Hematopoietic multipotent progenitor cell treated with erythropoietin and hydrocortisone succinate and interleukin-3 and kit ligand, for 15 days (in vitro differentiated cells): ENCODE results near the gene ADI1.
"Not testable (repeated sequence)": the region's sequence is repeated elsewhere in the genome, so short reads cannot be mapped to it uniquely, and the experiment has no call there.

ENCODE experiments used
- DNase-seq: peaks from one replicate; pipeline ENCODE4 v3.0.0-alpha.2; 2015; ENCODE audit warnings: low spot score

Gene ADI1

DNA sequence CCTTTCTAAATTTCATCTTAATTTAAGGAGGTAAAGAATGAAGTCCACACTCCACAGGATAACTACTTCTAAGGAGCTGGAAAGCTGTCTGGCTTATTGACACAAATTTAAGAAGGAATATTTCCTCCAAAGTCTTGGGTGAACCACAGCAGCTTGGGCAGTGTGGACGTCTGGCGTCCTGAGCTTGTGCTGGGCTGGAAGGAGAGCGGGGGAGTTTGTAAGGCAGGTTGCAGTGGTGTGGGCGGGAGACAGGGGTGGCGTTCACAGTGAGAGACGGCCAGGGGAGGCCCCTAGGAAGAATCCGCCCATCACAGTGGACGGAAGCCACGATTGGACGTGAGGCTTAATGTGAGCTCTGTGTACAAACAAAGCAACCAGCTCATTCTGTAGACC, 25.7 kb downstream of the ADI1 start:
- DNase-seq = no peak

DNA sequence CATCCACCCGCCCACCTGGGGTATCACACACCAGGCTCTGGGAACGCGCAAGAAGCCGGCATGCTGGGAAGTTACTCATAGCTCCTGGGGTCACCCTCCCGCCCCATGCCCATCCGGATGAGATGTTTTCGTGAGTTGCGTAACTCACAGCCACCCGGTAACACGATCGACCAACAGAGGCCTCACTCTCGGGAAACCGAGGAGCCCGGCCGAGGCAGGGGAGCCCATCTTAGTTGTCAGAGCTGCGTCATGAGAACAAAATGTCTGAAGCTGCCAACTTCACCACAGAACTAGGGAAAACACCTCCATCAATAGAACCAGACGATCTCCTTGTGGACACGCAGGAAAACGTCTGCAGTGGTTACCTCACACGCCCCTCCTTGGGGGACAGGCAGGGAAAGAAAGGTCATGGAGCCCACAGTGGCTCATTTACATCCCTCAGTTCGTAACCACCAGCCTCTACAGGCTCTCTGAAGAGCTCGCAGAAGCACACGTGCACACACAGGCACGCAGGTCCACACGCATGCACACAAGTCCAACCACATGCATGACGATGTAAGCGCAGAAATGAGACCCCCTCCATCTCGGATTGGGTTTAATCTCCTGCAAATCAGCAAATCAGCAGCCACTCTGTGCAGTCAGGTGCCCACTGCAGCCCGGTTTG, 26.2 kb downstream of the ADI1 start:
- no peak for DNase-seq

DNA sequence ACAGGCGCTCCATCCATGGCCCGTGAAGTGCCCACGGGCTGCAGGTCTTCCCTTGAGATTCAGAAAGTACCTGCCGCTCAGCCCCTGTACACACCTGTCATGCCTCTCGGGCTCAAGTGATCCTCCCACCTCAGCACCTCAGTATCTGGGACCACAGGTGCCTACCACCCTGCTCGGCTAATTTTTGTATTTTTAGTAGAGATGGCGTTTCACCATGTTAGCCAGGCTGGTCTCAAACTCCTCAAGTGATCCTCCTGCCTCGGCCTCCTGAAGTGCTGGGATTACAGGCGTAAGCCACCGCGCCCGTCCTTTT, 26.9 kb downstream of the ADI1 start:
- not testable (repeated sequence) for DNase-seq

DNA sequence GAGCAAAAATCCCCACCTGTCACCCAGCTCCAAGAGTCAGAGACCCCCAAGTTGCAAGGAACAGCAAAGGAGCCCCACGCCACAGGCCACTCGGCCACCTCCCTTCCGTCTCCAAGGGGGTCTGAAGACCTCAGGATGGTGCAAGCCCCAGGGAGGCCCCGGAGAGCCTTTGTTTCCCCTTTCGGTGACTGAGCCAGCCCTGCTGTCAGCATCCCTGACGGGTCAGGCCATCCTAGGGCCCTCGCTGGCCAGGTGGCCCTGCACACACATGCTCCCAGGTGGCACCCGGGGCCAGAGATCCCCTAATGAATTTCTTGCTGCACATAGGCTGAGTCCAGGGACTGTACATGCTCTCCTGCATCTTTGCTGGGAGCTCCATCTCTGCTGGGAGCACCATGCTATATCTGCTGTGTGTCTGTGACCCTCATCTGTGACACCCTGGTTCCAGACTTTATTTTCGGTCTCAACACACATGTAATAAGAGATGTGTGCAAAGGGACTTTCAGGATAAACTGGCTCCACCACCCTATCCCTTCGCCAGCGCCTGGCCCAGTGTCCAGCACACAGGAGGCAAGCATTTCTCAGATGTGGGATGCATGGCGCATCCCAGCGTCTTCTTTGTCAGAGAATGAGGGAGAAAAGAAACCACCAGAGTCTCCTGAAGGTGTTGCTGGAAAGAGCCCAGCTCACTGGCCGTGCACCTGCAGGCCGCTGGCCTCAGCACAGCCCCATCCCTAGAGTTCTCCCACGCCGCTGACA, 27.4 kb downstream of the ADI1 start:
- DNase-seq = no peak

DNA sequence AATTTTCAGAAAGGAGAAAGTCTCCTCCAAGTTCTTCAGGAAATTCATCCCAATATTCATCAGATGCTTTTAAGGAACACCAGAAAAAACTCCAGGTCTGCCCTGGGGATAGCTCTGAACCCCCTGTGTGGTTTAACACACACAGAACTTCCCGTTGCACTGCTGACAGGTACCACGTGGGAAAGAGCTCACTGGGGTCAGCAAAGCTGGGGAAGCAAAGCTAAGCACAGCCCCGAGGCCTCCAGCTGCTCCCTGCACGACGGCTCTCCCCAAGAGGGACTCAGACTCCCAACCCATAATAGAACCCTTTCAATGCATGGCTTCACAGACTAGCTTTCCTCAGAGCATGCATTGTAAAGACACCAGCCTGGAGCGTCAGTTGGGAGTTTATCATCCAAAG, 28.0 kb downstream of the ADI1 start:
- no peak for DNase-seq

DNA sequence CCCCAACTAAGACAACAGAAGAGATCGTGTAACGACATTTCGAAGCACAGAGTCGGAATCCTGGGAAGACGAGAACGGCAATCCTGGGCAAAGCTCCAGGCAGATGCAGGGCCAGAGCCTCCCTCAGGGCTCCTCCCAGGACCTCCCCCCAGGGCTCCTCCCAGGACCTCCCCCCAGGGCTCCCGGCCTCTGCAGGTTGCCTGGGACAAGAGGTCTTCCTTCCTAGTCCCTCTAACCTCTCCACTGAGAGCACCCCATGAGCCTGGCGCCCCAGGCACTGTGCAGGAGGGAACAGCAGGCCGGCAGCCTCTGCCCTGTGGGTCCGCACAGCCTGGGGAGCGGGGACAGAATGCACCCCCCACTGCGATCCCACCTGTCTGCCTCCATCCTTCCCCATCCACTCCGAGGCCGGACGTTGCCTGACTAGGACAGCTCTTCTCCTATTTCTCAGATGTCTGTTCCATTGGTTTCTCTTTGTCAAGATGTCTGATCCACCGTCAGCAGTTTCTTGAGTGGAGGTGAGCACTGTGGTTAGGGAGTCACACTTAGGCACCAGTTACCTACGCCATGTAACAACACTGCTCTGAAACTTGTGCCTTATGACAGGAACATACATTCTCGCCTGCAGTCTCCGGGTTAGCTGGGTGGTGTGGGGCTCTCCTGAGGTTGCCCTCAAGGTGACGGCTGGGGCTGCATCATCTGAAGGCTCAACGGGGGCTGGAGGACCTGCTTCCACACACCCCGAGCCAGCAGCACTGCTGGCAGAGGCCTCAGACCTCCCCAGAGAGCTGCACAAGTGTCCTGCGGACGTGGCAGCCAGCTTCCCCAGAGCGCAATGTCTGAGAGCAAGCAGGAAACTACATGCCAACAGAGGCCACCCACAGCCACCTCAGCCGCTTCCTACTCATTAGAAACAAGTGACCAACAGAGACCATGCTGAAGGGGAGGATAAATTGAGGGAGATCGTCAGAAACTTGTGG, 28.9 kb downstream of the ADI1 start:
- no peak for DNase-seq

DNA sequence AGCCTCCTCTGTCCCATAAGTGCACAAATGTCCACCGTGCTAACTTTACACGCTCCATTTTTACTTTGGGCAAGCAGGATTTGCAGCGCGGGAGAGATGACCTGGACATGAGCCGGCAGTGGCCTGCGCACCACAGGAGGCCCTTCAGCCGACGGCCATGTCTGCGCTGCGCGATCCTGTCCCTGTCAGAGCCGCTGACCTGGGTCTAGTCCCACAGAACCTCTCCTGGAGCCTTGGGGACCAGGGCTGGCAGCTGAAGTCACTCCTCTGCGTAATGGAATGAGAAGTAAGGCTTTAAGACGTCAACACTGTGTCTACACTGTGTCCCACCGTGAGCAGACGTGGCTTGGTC, 29.6 kb downstream of the ADI1 start:
- no peak for DNase-seq

DNA sequence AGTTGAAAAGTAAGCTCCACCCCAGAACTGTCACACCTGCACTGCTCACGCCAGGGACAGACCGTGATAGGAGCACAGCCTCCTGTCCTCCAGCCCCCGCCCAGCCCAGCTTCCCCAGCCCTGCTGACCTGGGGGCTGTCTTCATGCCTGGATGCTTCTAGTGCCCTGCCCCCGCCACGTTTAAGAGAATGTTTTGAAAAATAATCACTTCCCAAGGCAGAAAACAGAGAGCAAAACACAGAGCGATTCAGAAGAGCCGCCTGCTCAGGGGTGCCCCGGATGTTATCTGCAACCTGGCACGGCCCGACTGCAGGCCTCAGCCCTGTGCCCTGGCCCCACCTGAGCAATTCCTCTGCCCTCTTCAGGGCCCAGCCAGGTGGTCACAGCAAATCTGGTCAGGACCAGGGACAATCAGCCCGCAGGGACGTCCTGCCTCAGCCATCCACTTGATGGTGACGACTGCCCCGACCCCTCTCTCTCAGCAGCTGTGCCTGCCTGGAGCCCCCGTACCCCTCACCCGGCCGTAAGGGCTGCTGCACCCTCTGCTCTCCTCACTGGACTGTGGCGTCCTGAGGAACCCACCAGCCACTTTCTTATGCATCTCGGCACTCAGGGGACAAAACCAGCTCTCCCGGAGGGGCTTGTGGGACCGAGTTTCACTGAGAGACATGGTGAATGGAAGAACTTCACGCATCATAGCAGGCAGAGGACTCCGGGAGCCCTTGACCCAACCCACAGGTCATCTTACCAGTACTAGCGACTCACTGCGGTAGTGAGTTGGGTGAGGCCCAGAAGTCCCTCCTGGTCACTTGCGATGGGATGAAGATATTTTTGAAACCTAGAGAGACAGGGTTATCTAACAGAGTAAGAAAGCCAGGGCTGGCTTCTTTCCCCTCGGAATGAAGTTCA, 30.2 kb downstream of the ADI1 start:
- no peak for DNase-seq

DNA sequence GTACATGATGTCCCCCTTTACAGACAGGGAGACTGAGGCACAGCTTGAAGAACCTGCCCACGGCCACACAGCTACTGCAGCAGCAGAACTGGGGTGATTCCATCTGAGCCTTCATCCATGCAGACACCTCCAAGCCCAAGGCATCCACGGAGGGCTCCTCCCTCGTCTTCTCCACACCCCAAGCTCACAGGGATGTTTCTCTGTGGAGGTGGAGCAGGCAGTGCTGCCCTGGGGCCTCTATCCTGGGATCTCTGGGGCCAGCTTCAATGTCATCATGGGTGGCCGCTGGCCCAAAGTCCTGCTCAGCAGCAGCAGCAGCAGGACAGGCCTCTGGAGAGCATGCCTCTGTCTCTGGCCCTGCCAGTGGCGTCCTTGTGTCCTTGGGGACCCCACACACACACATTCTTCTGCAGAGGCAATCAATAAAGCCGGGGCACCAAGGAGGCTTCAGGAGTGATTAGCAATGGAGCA, 31.2 kb downstream of the ADI1 start:
- no peak for DNase-seq

DNA sequence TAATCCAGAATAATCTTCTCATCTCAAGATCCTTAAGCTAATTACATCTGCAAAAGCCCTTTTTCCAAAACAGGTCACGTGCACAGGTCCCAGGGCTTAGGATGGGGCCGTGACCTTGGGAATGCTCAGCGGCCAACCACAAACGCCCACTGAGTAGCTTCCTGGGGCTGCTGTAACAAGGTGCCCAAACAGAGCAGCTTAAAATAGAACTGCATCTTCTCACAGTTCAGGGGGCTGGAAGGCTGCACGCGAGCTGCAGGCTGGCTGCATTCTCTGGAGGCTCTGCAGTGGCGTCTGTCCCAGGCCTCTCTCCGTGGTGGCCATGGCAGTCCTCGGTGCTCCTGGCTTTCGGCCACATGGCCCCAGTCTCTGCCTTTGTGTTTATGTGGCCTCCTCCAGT, 31.9 kb downstream of the ADI1 start:
- no peak for DNase-seq

DNA sequence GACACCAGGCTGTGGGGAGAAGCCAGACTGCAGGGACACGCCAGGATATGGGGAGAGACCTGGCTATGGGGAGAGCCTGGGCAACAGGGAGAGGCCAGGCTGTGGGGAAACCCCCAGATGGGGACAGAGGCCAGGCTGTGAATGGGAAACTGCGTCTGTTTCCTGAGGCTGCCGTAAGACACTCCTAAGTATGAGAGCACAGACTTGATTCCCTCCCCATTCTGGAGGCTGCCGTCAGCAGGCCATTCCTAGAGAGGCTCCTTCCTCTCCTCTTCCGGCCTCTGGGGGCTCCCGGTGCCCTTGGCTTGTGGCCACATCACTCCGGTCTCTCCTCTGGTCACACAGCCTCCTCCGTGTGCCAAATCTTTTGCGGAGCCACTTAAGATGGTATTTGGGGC, 32.3 kb downstream of the ADI1 start:
- DNase-seq = no peak

DNA sequence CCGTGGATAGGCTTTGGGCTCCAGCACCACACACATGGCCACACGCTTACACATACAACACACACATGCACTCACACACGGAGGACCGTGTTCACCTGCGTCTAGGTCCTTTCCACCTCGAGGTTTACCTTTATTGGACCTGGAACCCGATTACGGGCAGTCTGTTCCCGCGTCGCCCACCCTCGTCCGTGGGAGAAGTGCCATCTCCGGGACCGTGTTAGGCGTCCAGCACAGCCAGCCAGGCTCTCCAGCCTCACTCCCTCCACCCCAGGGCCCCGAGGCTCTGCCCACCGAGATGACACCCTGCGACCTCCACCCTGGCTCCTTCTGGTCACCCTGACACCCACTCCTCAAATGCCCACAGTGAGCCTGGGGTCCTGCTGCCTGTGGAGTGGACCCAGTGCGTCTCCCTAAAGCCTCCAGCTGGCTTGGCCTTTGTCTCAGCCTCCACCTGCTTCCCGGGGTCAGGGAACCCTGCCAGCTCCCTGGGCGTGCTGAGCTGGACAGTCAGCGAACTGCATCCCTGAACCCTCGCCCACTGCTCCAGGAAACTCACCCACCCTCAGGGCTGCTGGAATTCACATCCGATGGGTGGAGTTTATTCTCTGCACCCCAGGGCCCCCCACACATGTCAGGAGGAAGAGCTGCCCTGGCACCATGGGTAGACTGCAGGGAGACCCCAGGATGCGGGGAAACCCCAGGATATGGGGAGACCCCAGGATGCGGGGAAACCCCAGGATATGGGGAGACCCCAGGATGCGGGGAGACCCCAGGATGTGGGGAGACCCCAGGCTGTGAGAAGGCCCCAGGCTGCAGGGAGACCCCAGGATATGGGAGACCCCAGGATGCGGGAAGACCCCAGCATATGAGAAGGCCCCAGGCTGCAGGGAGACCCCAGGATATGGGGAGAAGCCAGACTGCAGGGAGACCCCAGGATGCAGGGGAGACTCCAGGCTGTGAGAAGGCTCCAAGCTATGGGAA, 33.0 kb downstream of the ADI1 start:
- DNase-seq = no peak

DNA sequence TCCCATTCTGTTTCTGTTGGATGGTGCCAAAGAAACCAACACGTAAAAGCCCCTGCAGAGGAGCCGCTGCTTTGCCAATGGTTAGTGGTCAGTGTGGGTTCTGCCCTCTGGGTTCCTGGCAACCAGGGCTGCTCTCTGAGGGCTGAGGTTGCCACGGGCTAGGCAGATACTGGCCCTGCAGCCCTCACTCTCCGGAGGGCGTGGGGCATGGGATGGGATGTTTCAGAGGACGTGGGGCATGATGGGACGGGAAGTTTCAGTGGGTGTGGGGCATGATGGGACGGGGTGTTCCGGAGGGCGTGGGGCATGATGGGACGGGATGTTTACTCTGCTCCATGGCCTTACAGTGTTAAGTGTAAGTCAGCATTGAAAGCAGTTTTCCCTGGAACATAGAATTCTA, 34.2 kb downstream of the ADI1 start:
- no peak for DNase-seq

DNA sequence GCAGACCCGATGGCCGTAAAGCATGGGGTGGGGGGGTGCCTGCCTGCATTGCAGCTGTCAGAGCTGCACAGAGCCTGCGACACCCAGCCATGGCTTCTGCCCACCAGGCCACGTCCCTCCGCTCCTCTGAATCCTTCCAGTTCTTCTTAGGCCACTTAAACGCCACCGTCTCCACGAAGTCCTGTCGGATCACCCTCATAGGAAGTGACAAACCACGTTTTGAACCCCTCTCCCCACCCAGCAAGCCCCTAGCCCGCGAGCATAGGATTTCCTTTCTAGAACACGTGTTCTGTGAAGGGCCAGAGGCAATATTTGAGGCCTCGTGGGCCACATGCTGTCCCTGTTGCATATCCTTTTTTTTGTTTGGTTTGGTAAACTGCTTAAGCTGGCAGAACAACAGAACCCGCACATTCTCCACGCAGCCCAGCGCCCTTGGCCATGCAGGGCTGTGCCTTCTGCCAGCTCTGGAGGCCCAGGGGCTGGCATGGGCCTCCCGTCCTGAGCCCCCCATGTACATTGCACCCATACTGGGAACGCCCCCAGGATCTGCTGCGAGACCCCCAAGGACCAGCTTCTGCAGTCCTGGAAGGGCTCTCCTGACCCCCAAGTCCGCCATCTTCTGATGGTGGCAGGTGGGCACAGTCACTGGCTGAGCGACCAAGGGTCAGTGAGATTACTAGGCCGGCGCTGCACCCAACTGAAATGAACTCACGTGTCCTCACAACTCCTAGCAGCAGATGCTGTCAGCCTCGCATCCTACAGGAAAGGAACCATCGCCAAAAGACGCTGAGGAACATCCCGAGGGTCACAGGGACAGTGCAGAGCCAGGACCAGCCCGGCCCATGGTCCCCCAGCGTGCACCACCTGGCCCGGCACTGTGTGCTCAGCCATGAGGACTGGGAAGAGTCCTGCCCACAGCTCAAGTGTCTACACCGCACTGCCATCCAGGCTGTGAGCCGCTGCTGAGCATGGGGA, 35.1 kb downstream of the ADI1 start:
- no peak for DNase-seq

DNA sequence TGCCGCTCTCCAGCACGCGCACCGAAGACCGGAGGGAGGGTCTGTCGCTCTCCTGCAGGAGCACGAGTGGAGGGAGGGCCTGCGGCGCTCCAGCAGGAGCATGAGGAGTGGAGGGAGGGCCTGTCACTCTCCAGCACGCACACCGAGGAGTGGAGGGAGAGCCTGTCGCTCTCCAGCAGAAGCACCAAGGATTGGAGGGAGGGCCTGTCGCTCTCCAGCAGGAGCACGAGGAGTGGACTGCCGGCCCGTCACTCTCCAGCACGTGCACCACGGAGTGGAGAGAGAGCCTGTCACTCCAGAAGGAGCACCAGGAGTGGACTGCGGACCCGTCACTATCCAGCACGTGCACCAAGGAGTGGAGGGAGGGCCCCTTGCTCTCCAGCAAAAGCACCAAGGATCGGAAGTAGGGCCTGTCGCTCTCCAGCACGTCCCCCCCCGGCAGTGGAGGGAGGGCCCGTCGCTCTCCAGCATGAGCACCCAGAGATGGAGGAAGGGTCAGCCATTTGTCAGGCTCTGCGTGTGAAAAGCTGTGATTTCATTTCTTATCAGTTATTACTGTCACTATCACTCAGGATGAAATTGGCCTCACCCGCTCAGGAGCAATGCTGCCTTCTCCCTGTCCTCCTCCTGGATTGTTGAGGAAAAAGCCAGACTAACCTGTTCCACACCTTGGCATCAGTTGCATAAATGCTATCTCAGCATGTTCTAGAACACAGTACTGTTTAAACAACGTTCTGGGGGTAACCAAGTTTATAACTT, 35.9 kb downstream of the ADI1 start:
- no peak for DNase-seq

DNA sequence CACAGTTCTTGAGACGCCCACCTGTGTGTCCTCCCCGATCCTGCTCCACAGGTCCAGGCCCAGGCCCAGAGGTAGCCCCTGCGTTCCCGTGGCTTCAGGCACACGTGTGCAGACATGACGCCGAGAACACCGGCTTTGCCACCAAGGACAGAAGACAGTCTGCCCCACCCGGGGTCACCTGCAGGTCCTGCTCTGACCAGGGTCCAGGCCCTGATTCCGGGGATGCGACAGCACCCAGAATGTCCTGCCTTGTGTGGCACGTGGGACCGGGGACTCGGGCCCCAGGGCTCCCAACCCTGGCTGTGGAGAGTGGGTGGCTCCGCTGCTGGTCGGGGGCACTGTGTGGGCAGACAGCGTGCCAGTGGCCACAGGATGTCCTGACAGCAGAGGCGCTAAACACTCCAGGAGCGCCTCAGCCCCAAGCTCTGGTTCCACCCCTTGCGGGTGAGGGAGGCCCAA, 36.9 kb downstream of the ADI1 start:
- no peak for DNase-seq

DNA sequence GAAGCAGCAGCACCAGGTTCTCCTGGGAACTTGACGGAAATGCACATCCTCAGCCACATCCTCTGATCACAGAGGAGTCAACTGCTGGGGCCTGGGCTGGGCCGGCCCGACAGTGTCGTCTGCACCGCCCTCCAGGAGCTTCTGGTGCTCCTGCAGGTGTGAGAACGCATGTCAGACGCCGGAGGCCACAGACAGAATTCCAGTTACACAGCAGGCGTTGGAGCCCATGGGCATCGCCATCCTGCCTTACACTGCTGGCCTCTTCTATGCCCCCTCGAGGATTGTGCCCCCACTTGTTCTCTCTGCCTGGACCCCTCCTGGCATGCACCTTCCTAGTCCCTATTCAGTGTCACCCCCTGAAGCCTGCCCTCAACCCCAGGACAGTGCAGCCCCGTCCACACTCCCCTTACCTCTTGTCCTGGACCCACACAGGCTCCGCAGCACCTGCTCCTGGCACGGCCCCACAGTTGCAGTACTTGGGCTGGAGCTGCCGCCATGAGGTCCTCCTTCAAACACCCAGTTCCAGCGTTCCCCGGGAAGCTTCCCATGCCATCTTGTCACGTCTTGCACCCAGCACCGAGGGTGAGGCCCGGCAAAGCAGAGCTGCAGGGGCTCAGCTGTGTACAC, 37.5 kb downstream of the ADI1 start:
- no peak for DNase-seq

DNA sequence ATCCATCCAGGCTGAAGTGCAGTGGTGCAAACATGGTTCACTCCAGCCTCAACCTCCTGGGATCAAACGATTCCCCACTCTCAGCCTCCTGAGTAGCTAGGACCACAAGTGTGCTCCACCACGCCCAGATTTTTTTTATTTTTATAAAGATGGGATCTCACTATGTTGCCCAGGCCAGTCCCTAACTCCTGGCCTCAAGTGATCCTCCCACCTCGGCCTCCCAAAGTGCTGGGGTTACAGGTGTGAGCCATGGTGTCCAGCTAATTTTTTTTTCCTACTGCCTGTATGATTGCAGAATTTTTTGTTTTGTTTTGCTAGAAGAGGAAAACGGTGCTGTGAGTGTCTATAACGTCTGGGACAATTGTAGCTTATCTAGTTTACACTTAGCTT, 38.3 kb downstream of the ADI1 start:
- DNase-seq = no peak
